BLaER1 treated with 17β-estradiol and CSF1 and Interleukin-3, amounts not matched to agents 10 nM and 100 nM (cell line): ENCODE data around the gene NSG1.
"Not testable (repeated sequence)": the region's sequence is repeated elsewhere in the genome, so short reads cannot be mapped to it uniquely, and the experiment has no call there.

Source experiments
- H3K27ac ChIP-seq, 11 experiments: shearing (Covaris generic); formaldehyde crosslinking; 2 replicates each; pipeline ENCODE4 v1.8.1; 2022
- H3K27me3 ChIP-seq, 11 experiments: shearing (Covaris generic); formaldehyde crosslinking; 2 replicates each; pipeline ENCODE4 v1.8.1; 2022
- H3K36me3 ChIP-seq, 11 experiments: shearing (Covaris generic); formaldehyde crosslinking; 2 replicates each; pipeline ENCODE4 v1.8.1; 2022
- H3K4me1 ChIP-seq, 10 experiments: shearing (Covaris generic); formaldehyde crosslinking; 2 replicates each; pipeline ENCODE4 v1.8.1; 2022
- H3K4me2 ChIP-seq, 11 experiments: shearing (Covaris generic); formaldehyde crosslinking; 2 replicates each; pipeline ENCODE4 v1.8.1; 2022
- H3K4me3 ChIP-seq, 10 experiments: shearing (Covaris generic); formaldehyde crosslinking; 2 replicates each; pipeline ENCODE4 v1.8.1; 2022
- H3K9ac ChIP-seq, 11 experiments: shearing (Covaris generic); formaldehyde crosslinking; 2 replicates each; pipeline ENCODE4 v1.8.1; 2022
- H3K9me3 ChIP-seq, 11 experiments: shearing (Covaris generic); formaldehyde crosslinking; replicated peaks in 1 of 11; 2 replicates each; pipeline ENCODE4 v1.8.1; 2022
- H4K20me1 ChIP-seq, 11 experiments: shearing (Covaris generic); formaldehyde crosslinking; 2 replicates each; pipeline ENCODE4 v1.8.1; 2022
- Cebpa-rat ChIP-seq, 11 experiments: shearing (Covaris generic); IDR thresholded peaks; 2 replicates each; pipeline ENCODE4 v1.8.1; 2022

Gene NSG1

DNA sequence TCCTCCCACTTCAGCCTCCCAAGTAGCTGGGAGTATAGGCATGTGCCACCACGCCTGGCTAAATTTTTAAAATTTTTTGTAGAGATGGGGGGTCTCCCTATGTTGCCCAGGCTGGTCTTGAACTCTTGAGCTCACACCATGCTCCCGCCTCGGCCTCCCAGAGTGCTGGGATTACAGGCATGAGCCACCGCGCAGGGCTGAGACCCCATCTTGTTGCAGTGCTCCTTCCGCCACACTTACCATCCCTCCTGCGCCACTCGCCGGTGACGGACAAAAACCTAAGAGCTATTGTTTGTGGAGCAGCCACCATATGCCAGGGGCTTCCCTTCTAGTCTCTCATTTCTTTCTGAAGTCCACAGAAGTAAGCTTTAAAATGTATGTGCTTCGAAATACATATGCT, 34.5 kb downstream of the NSG1 start:
- no peak overlapping the region for H3K27ac ChIP-seq
- no peak for TF ChIP-seq Cebpa-rat (IDR thresholded peaks at IDR 0.05)
- peaks cover 0 to 16% (median 0%) of the 10 kb centered on the region in 11 experiments; a peak in 4 of 22 replicates for H4K20me1 ChIP-seq
- H3K4me3 ChIP-seq = no peak overlapping the region
- no peaks in the 10 kb centered on the region for H3K27me3 ChIP-seq
- H3K4me2 ChIP-seq = no peak overlapping the region
- no peak overlapping the region for H3K9ac ChIP-seq
- H3K9me3 ChIP-seq = peaks cover 0 to under 1% (median 0%) of the 10 kb centered on the region in 11 experiments; a peak in 1 of 22 replicates
- H3K36me3 ChIP-seq = peaks cover 40 to 91% (median 67%) of the 10 kb centered on the region in 11 experiments
- peaks cover 11 to 36% (median 26%) of the 10 kb centered on the region in 10 experiments; a peak in 18 of 20 replicates for H3K4me1 ChIP-seq

DNA sequence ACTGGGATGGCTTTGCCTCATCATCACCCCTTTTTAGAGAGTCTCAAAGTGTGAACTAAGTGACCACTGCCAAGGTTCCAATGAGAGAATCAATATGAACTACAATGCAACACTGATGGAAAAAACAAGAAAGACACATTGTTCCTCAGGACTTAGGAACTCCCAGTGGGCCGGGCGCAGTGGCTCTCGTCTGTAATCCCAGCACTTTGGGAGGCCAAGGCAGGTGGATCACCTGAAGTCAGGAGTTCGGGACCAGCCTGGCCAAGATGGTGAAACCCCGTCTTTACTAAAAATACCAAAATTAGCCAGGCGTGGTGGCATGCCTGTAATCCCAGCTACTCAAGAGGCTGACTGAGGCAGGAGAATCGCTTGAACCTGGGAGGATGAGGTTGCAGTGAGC, 35.2 kb downstream of the NSG1 start:
- not testable (repeated sequence) for H3K9ac ChIP-seq, H3K27me3 ChIP-seq, H3K27ac ChIP-seq, H3K4me2 ChIP-seq, H3K4me3 ChIP-seq, H3K9me3 ChIP-seq
- Histone ChIP-seq H3K4me1 (peaks cover 11 to 37% (median 26%) of the 10 kb centered on the region in 10 experiments; a peak in 18 of 20 replicates), H3K36me3 (peaks cover 40 to 94% (median 66%) of the 10 kb centered on the region in 11 experiments), H4K20me1 (peaks cover 0 to 13% (median 0%) of the 10 kb centered on the region in 11 experiments; a peak in 5 of 22 replicates)

DNA sequence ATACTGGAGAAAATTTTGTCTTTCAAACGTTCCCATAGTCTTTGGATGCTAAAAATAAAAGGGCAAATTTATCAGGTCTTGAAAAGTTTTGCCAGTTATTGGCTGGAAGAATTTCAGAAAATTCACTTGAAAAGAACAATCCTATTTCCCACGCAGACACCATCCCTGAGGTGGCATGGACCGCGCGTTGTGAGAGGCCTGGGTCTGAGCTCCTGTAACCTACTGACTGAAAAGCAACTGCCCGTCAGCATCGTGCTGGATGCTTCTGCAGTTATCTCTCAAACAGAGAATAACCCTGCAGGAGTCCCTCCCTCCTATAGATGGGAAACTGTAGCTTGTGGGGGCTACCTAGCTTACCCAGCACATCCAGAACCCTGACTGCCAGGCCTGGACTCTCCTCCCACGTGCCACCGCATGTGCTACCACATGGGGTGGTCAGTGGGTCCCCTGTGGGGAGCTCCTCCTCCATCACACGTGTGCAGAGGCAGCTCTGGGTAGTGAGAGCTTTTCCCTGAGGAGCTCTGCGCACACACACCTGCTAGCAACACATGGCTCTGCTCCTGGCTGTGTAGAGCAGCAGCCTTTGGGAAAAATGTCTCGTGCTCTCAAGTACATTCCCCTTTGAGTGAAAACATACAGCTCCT, 36.1 kb downstream of the NSG1 start:
- no peak overlapping the region for H3K27ac ChIP-seq
- no peaks in the 10 kb centered on the region for H3K9me3 ChIP-seq
- no peak overlapping the region for H3K4me3 ChIP-seq
- peaks cover 11 to 38% (median 26%) of the 10 kb centered on the region in 10 experiments; a peak in 18 of 20 replicates for H3K4me1 ChIP-seq
- no peaks in the 10 kb centered on the region for H3K27me3 ChIP-seq
- peaks cover 0 to 11% (median 0%) of the 10 kb centered on the region in 11 experiments; a peak in 5 of 22 replicates for H4K20me1 ChIP-seq
- TF ChIP-seq Cebpa-rat (IDR thresholded peaks at IDR 0.05) = no peak
- H3K9ac ChIP-seq = no peak overlapping the region; a peak in 1 of 22 replicates
- H3K36me3 ChIP-seq = peaks cover 41 to 99% (median 67%) of the 10 kb centered on the region in 11 experiments
- H3K4me2 ChIP-seq = no peak overlapping the region

DNA sequence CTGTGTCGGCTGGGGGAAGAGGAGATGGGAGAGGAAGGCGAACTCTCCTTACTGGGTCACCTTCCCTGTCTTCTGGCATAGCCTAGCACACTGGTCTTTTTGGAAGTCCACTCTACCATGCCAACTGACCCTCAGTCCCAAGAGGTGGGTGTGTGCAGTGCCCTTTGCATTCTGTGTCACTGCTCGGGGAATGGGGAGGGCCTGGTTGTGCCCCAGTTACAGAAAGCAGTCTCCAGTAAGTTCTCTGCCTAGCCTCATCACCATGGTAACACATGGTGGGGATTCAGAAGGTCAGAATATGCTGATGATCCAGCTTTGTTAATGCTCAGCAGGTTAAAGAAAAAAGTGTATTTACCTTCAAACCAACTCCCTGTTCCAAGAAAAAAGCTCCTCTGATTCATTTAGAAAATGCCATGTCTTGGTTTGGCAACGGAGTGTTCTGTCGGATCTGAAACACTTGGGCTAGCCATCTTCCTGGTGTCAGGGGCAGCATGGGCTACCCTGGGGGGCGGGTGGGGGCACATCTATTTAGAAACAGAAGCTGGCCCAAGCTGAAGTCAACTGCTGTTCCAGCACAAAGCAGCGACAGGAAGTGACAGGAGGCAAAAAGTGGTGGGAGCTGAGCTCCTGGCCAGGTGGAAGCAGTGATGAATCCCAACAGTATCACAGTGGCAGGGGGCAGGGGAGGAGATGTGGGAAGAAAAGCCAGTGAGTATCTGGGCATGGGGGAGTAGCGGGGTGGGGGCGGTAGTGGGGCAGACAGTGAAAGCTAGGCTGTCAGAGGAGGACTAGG, 37.0 kb downstream of the NSG1 start:
- Histone ChIP-seq H3K4me1 (peaks cover 9 to 29% (median 18%) of the 10 kb centered on the region in 10 experiments; a peak in 18 of 20 replicates), H3K27me3 (no peaks in the 10 kb centered on the region), H3K27ac (no peak overlapping the region), H3K36me3 (peaks cover 47 to 100% (median 74%) of the 10 kb centered on the region in 11 experiments), H3K9ac (no peak overlapping the region), H4K20me1 (peaks cover 0 to 10% (median 0%) of the 10 kb centered on the region in 11 experiments; a peak in 4 of 22 replicates), H3K4me2 (no peak overlapping the region), H3K9me3 (no peaks in the 10 kb centered on the region), H3K4me3 (no peak overlapping the region)
- no peak for TF ChIP-seq Cebpa-rat (IDR thresholded peaks at IDR 0.05)

DNA sequence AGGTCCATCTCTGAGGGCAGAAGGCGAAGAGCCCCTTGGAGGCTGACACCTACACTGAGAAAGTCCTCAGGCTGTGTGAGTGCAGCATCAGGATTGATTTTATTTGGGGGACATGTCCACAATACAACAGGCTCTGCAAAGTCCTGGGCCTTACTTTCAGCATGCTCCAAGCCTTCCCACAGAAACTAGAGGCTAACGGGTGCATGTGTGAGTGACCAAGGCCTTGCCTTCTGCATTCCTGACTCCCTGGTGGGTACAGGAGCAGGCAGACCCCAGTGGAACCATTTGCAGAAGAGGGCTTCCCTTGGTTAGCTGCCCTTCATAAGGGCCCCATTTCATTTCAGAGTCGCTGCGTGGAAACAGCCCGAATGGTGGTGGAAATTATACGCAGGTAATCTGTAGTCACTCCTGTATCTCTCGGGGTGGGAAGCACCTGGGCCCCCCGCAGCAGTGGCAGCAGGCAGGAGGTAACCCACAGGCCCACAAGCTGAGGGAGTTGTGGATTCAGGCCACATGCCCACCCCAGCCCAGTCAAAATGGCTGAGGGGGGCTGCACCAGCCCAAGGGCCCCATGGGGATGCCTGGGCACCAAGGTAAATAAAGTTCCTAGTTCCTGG, 37.7 kb downstream of the NSG1 start:
- Histone ChIP-seq H3K4me2 (no peak overlapping the region), H3K36me3 (peaks cover 48 to 100% (median 76%) of the 10 kb centered on the region in 11 experiments), H4K20me1 (peaks cover 0 to 10% (median 0%) of the 10 kb centered on the region in 11 experiments; a peak in 4 of 22 replicates), H3K4me3 (no peak overlapping the region), H3K4me1 (peaks cover 2 to 22% (median 11%) of the 10 kb centered on the region in 10 experiments; a peak in 18 of 20 replicates), H3K9ac (no peak overlapping the region), H3K27ac (no peak overlapping the region), H3K9me3 (no peaks in the 10 kb centered on the region), H3K27me3 (no peaks in the 10 kb centered on the region)
- no peak for TF ChIP-seq Cebpa-rat (IDR thresholded peaks at IDR 0.05)

DNA sequence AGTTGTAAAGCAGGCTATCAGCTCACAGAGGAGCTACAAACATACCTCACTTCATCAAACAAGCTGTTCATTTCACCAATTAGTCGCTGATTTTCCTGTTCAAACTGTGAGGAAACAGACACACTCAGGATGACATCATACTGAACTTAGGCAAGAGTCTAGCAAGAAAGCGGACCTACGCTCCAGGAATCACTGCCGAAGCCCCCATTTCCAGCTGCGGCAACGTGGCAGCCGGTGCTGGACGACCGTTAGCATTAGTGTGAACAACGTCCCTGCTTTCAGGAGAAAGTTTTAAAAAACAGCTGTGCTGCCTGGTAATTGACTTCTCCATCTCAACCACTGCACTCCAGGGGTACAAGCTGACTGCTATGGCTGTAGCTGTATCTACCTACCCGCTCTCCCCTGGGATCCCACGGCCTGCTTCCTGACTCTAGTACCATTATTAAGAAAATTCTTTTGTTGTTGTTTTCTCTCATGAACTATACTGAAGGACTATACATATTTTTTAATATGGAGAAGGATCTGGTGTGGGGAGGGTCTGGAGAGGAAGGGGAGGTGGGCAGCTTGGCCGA, 38.3 kb downstream of the NSG1 start:
- H3K4me1 ChIP-seq = peaks cover 0 to 16% (median 6%) of the 10 kb centered on the region in 10 experiments; a peak in 9 of 20 replicates
- no peak overlapping the region for H3K4me2 ChIP-seq
- peaks cover 46 to 100% (median 73%) of the 10 kb centered on the region in 11 experiments for H3K36me3 ChIP-seq
- H4K20me1 ChIP-seq = peaks cover 0 to 10% (median 0%) of the 10 kb centered on the region in 11 experiments; a peak in 5 of 22 replicates
- H3K4me3 ChIP-seq = no peak overlapping the region
- no peaks in the 10 kb centered on the region for H3K27me3 ChIP-seq
- H3K9me3 ChIP-seq = no peaks in the 10 kb centered on the region
- no peak overlapping the region for H3K27ac ChIP-seq
- H3K9ac ChIP-seq = no peak overlapping the region
- no peak for TF ChIP-seq Cebpa-rat (IDR thresholded peaks at IDR 0.05)

DNA sequence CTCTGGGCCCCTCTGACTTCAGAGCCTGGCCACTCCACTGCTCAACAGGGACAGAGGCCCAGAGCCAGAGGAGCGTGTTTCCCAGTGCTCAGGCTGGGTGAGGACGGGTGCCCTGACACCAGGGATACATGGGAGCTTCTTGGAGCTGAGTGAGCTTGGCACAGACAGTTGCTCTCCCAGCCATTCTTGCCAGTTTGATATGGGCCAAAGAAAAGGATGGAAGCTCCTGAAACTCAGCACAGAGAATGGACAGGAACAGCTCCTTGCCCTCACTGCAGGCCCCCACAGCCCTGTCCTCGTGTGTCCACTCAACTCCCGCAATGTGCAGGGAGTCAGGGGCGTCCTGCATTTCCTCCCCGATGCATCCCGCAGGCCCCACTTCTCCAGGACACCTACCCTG, 38.8 kb downstream of the NSG1 start:
- H3K36me3 ChIP-seq = peaks cover 41 to 95% (median 68%) of the 10 kb centered on the region in 11 experiments

DNA sequence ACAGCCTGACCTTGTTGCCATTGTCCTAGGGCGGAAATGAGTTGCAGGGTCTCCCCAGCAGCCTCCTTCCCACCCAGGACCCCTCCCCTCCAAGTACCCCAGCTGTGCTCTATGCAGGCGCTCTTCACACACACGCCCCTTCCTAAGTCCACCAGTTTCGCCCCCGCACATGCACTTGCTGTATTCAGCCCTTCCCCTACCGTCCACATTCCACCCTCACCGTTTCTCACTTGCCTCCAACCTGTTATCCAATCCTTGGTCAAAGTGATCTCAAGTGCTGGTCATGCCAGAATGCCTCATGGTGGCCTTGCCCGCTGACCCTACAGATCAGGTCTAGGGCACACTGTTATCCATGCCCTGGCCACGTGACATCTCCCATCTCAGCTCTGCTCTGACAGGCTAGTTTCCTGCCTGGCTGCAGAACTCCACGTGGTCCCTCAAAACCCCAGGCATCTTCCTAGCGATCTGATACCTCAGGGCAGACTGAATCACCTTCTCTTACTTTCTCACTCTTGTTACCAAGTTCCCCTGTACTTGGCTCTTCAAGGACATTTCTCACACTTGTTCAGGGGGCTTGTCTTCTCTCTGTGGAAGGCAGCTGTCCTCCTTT, 39.7 kb downstream of the NSG1 start:
- Histone ChIP-seq H3K4me2 (no peak overlapping the region), H3K9ac (no peak overlapping the region), H4K20me1 (peaks cover 0 to 13% (median 5%) of the 10 kb centered on the region in 11 experiments; a peak in 7 of 22 replicates), H3K9me3 (no peaks in the 10 kb centered on the region), H3K4me3 (no peak overlapping the region), H3K4me1 (peaks cover 0 to 16% (median 3%) of the 10 kb centered on the region in 10 experiments; a peak in 4 of 20 replicates), H3K36me3 (peaks cover 32 to 93% (median 59%) of the 10 kb centered on the region in 11 experiments), H3K27me3 (no peaks in the 10 kb centered on the region), H3K27ac (no peak overlapping the region)
- TF ChIP-seq Cebpa-rat (IDR thresholded peaks at IDR 0.05) = no peak

More for the DNA sequence above, 38.8 kb downstream of the NSG1 start:
- no peak overlapping the region for H3K27ac ChIP-seq
- TF ChIP-seq Cebpa-rat (IDR thresholded peaks at IDR 0.05) = no peak
- H4K20me1 ChIP-seq = peaks cover 0 to 10% (median 0%) of the 10 kb centered on the region in 11 experiments; a peak in 6 of 22 replicates
- H3K4me1 ChIP-seq = peaks cover 0 to 16% (median 4%) of the 10 kb centered on the region in 10 experiments; a peak in 4 of 20 replicates
- H3K9ac ChIP-seq = no peak overlapping the region
- H3K27me3 ChIP-seq = no peaks in the 10 kb centered on the region
- no peak overlapping the region for H3K4me2 ChIP-seq
- H3K9me3 ChIP-seq = no peaks in the 10 kb centered on the region
- no peak overlapping the region for H3K4me3 ChIP-seq
